IMR-90 (cell line): ENCODE data around the gene RFTN2. TPM values are rescaled to one million over a fixed set of nuclear protein-coding genes. Genes with fewer than 3 reads are reported as not detected.

Experiments
- ATAC-seq: fragments of 200-7000 bp; cut with Tn5 transposase; 2 replicates; pipeline ENCODE4 v1.9.1; 2020; ENCODE audit warnings: low read depth, mild to moderate bottlenecking, moderate library complexity
- BruUV-seq: library from RNA; stranded (reverse); fragments of 400-500 nt; replicated peaks from 2 replicates; lab custom pipeline; 2021; lab: Mats Ljungman, UMichigan
- CTCF ChIA-PET: fragments of 300-600 bp; formaldehyde crosslinking; extraction: SDS; loops from one replicate; lab custom pipeline; 2021; ENCODE audit warnings: antibody characterized with exemption; lab: Yijun Ruan, JAX
- POLR2A ChIA-PET: fragments of 300-600 bp; sonication (Branson Sonifier 250); formaldehyde crosslinking; loops from one replicate; lab custom pipeline; 2022; ENCODE audit warnings: antibody characterized with exemption; ENCODE audit not compliant: unreplicated experiment; lab: Charles Lee
- DNase-seq: peaks from one replicate; pipeline ENCODE4 v3.0.0; 2013
- H2AFZ ChIP-seq: replicated peaks from 2 replicates; pipeline ENCODE3; 2013; ENCODE audit warnings: low read length, mild to moderate bottlenecking; ENCODE audit not compliant: poor library complexity
- H2AK5ac ChIP-seq: 2 replicates; pipeline ENCODE4 v1.6.1; 2013; ENCODE audit warnings: low read depth, low read length, inconsistent platforms
- H2AK9ac ChIP-seq: replicated peaks from 2 replicates; pipeline ENCODE3; 2013; ENCODE audit warnings: mild to moderate bottlenecking, low read depth, low read length, moderate library complexity; ENCODE audit not compliant: poor library complexity
- H2BK120ac ChIP-seq: 2 replicates; pipeline ENCODE4 v1.6.1; 2013; ENCODE audit warnings: low read depth, low read length, inconsistent platforms
- H2BK15ac ChIP-seq: 3 replicates; pipeline ENCODE4 v1.6.1; 2013; ENCODE audit warnings: low read depth, low read length, inconsistent platforms
- H2BK20ac ChIP-seq: 2 replicates; pipeline ENCODE4 v1.6.1; 2013; ENCODE audit warnings: low read depth, mild to moderate bottlenecking, inconsistent platforms, low read length, moderate library complexity
- H2BK5ac ChIP-seq: 2 replicates; pipeline ENCODE4 v1.6.1; 2013; ENCODE audit warnings: mild to moderate bottlenecking, low read depth, low read length, inconsistent platforms; ENCODE audit not compliant: poor library complexity, severe bottlenecking
- H3K14ac ChIP-seq: replicated peaks from 2 replicates; pipeline ENCODE4 v1.6.1; 2013; ENCODE audit warnings: low read depth, low read length, inconsistent platforms
- H3K18ac ChIP-seq: 2 replicates; pipeline ENCODE4 v1.6.1; 2013; ENCODE audit warnings: low read depth, low read length, control low read depth
- H3K23ac ChIP-seq: 2 replicates; pipeline ENCODE4 v1.6.1; 2013; ENCODE audit warnings: low read depth, low read length, inconsistent platforms
- H3K27ac ChIP-seq: 2 replicates; pipeline ENCODE4 v1.5.1; 2013; ENCODE audit warnings: mild to moderate bottlenecking, control low read depth, low read length; ENCODE audit not compliant: insufficient read depth
- H3K27me3 ChIP-seq: 2 replicates; pipeline ENCODE4 v1.6.1; 2013; ENCODE audit warnings: low read length; ENCODE audit not compliant: control insufficient read depth, insufficient read depth
- H3K36me3 ChIP-seq: 2 replicates; pipeline ENCODE4 v1.6.1; 2013; ENCODE audit warnings: low read length, mixed read lengths; ENCODE audit not compliant: control insufficient read depth, insufficient read depth
- H3K4ac ChIP-seq: 2 replicates; pipeline ENCODE4 v1.6.1; 2013; ENCODE audit warnings: low read depth, low read length, inconsistent platforms
- H3K4me1 ChIP-seq: 2 replicates; pipeline ENCODE4 v1.6.1; 2013; ENCODE audit warnings: low read length, mixed read lengths; ENCODE audit not compliant: control insufficient read depth, insufficient read depth
- H3K4me2 ChIP-seq: 2 replicates; pipeline ENCODE4 v1.6.1; 2013; ENCODE audit warnings: low read depth, mild to moderate bottlenecking, control low read depth, low read length, moderate library complexity
- H3K4me3 ChIP-seq: 2 replicates; pipeline ENCODE4 v1.5.1; 2013; ENCODE audit warnings: low read depth, mild to moderate bottlenecking, control low read depth, low read length, moderate library complexity; ENCODE audit not compliant: insufficient read depth
- H3K56ac ChIP-seq: 2 replicates; pipeline ENCODE4 v1.6.1; 2013; ENCODE audit warnings: low read length, inconsistent platforms; ENCODE audit not compliant: insufficient read depth; ENCODE audit errors: extremely low read depth
- H3K79me1 ChIP-seq, 2 experiments: 2 replicates each; pipeline ENCODE4 v1.6.1; 2013; ENCODE audit warnings: low read length in 2 of 2, inconsistent platforms in 1 of 2, low read depth in 1 of 2
- H3K9ac ChIP-seq: 2 replicates; pipeline ENCODE4 v1.6.1; 2013; ENCODE audit warnings: low read depth, low read length, control low read depth
- H3K9me1 ChIP-seq: 2 replicates; pipeline ENCODE4 v1.6.1; 2013; ENCODE audit warnings: low read length, inconsistent platforms; ENCODE audit not compliant: insufficient read depth
- H3K9me3 ChIP-seq: 2 replicates; pipeline ENCODE4 v1.6.1; 2013; ENCODE audit warnings: low read length; ENCODE audit not compliant: control insufficient read depth, insufficient read depth
- H4K20me1 ChIP-seq: 2 replicates; pipeline ENCODE4 v1.6.1; 2013; ENCODE audit warnings: low read length, inconsistent platforms; ENCODE audit not compliant: insufficient read depth
- H4K5ac ChIP-seq: 2 replicates; pipeline ENCODE4 v1.6.1; 2013; ENCODE audit warnings: mild to moderate bottlenecking, low read depth, low read length, control low read depth
- H4K8ac ChIP-seq, 2 experiments: 2 replicates each; pipeline ENCODE4 v1.6.1; 2013; ENCODE audit warnings: low read depth in 2 of 2, low read length in 2 of 2, control low read depth in 1 of 2, inconsistent platforms in 1 of 2
- H4K91ac ChIP-seq: 2 replicates; pipeline ENCODE4 v1.6.1; 2013; ENCODE audit warnings: low read depth, low read length, inconsistent platforms; ENCODE audit not compliant: insufficient read depth
- CTCF ChIP-seq: conservative IDR thresholded peaks from 2 replicates; pipeline ENCODE4 v1.5.1; 2012; ENCODE audit warnings: mild to moderate bottlenecking, low read depth, low read length, improper control_type of control experiment
- ELK1 ChIP-seq: fragments of 150-350 bp; IDR thresholded peaks from 2 replicates; pipeline ENCODE4 v1.6.1; 2016; ENCODE audit warnings: low read depth, mild to moderate bottlenecking, low read length, moderate library complexity, borderline replicate concordance
- NFE2L2 ChIP-seq: fragments of 150-350 bp; IDR thresholded peaks from 2 replicates; pipeline ENCODE4 v1.6.1; 2016; ENCODE audit warnings: low read depth, mild to moderate bottlenecking, low read length
- RFX5 ChIP-seq: IDR thresholded peaks from 2 replicates; pipeline ENCODE4 v1.8.0; 2012; ENCODE audit warnings: low read depth, mild to moderate bottlenecking, low read length, moderate library complexity
- WGBS, 2 experiments: methylation state at CpG; one replicate each; pipeline versions ENCODE4 v1.1.5 to v1.1.7; 2013; ENCODE audit warnings: missing lambda C conversion rate in 2 of 2; ENCODE audit not compliant: insufficient read length in 1 of 2; ENCODE audit errors: extremely low coverage in 2 of 2; 5-methylcytosine and 5-hydroxymethylcytosine counted together
- dilution Hi-C: fragments of 300-500 bp; cut with HindIII; formaldehyde crosslinking; loops from one replicate; pipeline ENCODE4 v1.14.3; 2018; ENCODE audit warnings: low sequenced_read_pairs; ENCODE audit not compliant: unreplicated experiment
- in situ Hi-C: fragments of 300-500 bp; cut with MboI; formaldehyde crosslinking; loops from 3 replicates; pipeline ENCODE4 v1.14.3; 2019; ENCODE audit warnings: low sequenced_read_pairs, inconsistent platforms, mixed read lengths
- intact Hi-C: fragments of 100-400 bp; cut with micrococcal nuclease; formaldehyde crosslinking; loops from 2 replicates; pipeline ENCODE4 v1.10.0; 2022
- polyA plus RNA-seq, 3 experiments: library from polyadenylated mRNA; depleted of rRNA; stranded (reverse); fragments of >200 nt; gene quantifications; 2 replicates each; pipeline ENCODE4 v1.2.3, GENCODE V29; 2012; ENCODE audit warnings: low replicate concordance in 1 of 3
- total RNA-seq: library from RNA; depleted of rRNA; stranded (reverse); fragments of >200 nt; gene quantifications from 2 replicates; pipeline ENCODE4 v1.2.3, GENCODE V29; 2012

The RFTN2 gene
- total and polyA plus RNA-seq, 2 of the 4 experiments (the other 2 are of a cell fraction), result 0.44 to 2.3 TPM

GRCh38 chr2:197556456-197556855 lies 118.9 kb downstream of the RFTN2 start:
- H2BK15ac ChIP-seq, result no peak overlapping the region
- H3K9me1 ChIP-seq, result peaks cover 2% of the 10 kb centered on the region; the same call in 1 of the 2 replicates
- no CpG with 5 or more reads among the region's 1 CpG for WGBS, 2 experiments
- no peak overlapping the region for H2AK5ac ChIP-seq
- no peak overlapping the region for H3K9ac ChIP-seq
- H2BK20ac ChIP-seq, result no peak overlapping the region
- no peaks in the 10 kb centered on the region; the same call in 1 of the 2 replicates for H4K20me1 ChIP-seq
- H3K4me3 ChIP-seq, result no peak overlapping the region
- H3K4me2 ChIP-seq, result no peak overlapping the region
- H3K23ac ChIP-seq, result no peak overlapping the region
- no peak overlapping the region for H3K27ac ChIP-seq
- ChIA-PET POLR2A (no interaction called here), CTCF (no interaction called here)
- no peak overlapping the region for H2AK9ac ChIP-seq
- no peak overlapping the region for H3K14ac ChIP-seq
- DNase-seq, result peak; percentile 8
- no peak overlapping the region for H3K18ac ChIP-seq
- no peak for ATAC-seq
- no peak overlapping the region for H3K4ac ChIP-seq
- H4K91ac ChIP-seq, result no peak overlapping the region
- no peak overlapping the region for H2BK5ac ChIP-seq
- no peak overlapping the region for H2BK120ac ChIP-seq
- H4K8ac ChIP-seq, result no peak overlapping the region
- H3K9me3 ChIP-seq, result no peaks in the 10 kb centered on the region
- no peak overlapping the region for H4K5ac ChIP-seq
- intact Hi-C loops, result no loop called here
- in situ Hi-C loops, result no loop called here
- no peak overlapping the region for H3K56ac ChIP-seq
- TF ChIP-seq RFX5, result no peak
- no peak for TF ChIP-seq CTCF
- TF ChIP-seq NFE2L2, result no peak
- TF ChIP-seq ELK1, result no peak
- dilution Hi-C loops, result no loop called here
- H3K36me3 ChIP-seq, result peaks cover 19% of the 10 kb centered on the region
- peaks cover 3% of the 10 kb centered on the region in 2 experiments; a peak in 2 of 4 replicates for H3K79me1 ChIP-seq
- H2AFZ ChIP-seq, result no peak overlapping the region
- no peaks in the 10 kb centered on the region for H3K27me3 ChIP-seq
- no TSS peak for BruUV-seq
- no peaks in the 10 kb centered on the region for H3K4me1 ChIP-seq
